ENCODE data around the gene STK17B. TPM values are rescaled to one million over a fixed set of nuclear protein-coding genes. Genes with fewer than 3 reads are reported as not detected.

STK17B gene
- total RNA-seq, 1 donor from 2014 or later = 66.9 TPM

DNA sequence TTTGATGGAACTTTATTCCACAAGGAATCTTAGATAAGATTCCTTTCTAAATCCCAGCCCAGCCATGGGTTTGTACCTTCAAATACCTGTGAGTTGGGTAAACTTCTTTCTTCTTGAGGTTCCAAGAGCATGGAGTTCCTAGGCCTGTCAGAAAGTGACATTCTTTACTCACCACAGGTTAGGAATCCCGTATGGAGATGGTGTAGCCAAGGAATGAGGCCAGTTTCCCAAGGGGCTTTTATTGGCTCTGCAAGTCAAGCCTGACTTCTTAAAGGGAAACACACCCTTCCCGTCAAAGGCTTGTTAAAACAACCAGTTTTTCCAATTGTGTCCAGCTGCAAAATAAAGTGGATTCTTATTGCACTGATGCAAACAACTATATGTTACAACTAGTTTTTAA lies 45.8 kb downstream of the STK17B start:
- Histone ChIP-seq H3K4me1 (no peaks in the 10 kb centered on the region), H3K27ac (no peak overlapping the region), H3K36me3 (no peaks in the 10 kb centered on the region), H3K4me3 (no peak overlapping the region), H3K9me3 (peaks cover 8% of the 10 kb centered on the region), H3K27me3 (no peaks in the 10 kb centered on the region)
- TF ChIP-seq, protein P1, sequence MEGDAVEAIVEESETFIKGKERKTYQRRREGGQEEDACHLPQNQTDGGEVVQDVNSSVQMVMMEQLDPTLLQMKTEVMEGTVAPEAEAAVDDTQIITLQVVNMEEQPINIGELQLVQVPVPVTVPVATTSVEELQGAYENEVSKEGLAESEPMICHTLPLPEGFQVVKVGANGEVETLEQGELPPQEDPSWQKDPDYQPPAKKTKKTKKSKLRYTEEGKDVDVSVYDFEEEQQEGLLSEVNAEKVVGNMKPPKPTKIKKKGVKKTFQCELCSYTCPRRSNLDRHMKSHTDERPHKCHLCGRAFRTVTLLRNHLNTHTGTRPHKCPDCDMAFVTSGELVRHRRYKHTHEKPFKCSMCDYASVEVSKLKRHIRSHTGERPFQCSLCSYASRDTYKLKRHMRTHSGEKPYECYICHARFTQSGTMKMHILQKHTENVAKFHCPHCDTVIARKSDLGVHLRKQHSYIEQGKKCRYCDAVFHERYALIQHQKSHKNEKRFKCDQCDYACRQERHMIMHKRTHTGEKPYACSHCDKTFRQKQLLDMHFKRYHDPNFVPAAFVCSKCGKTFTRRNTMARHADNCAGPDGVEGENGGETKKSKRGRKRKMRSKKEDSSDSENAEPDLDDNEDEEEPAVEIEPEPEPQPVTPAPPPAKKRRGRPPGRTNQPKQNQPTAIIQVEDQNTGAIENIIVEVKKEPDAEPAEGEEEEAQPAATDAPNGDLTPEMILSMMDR (IDR thresholded peaks at IDR 0.05) = no peak
- intact Hi-C loops (cut with DNase I) = no loop called here
- ATAC-seq = no peak
- no peak for DNase-seq

DNA sequence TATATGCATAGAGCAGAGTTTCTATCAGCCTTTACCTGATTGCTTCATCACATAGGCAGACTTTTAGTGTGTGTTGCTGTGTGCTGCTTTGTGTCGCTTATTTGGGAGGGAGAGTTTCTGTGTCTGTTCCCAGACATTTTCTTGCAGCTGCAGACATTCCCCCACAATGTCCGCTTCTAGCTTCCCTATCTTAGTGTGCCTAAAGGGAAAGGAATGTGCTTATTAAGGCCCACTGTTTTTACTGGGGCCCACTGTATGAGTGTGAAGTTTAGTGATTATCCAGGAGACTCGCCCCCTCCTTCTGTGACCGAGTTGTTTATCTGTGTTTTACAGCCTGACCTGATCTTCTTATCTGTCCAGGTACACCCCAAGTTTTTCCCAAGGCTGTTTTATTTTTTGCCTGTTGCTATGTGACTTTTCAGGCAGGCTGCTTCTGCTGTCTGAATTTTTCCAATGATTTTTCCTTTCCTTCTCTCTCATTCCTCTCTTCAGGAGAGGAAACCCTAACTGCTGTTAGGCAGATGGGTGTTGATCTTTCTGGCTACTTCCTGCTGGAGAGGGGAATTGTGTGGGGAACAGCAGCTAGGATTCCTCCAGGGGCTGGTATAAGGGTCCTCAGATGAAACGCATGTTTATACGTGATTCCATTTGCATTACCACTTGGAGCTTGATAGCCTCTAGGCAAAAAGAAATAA lies 47.6 kb downstream of the STK17B start:
- intact Hi-C loops (cut with DNase I) = no loop called here
- H3K9me3 ChIP-seq = no peaks in the 10 kb centered on the region
- no peaks in the 10 kb centered on the region for H3K36me3 ChIP-seq
- ATAC-seq = no peak
- H3K4me3 ChIP-seq = no peak overlapping the region
- no peaks in the 10 kb centered on the region for H3K27me3 ChIP-seq
- no peak overlapping the region for H3K27ac ChIP-seq
- TF ChIP-seq, protein P1 (IDR thresholded peaks at IDR 0.05) = no peak
- no peak for DNase-seq
- no peaks in the 10 kb centered on the region for H3K4me1 ChIP-seq

DNA sequence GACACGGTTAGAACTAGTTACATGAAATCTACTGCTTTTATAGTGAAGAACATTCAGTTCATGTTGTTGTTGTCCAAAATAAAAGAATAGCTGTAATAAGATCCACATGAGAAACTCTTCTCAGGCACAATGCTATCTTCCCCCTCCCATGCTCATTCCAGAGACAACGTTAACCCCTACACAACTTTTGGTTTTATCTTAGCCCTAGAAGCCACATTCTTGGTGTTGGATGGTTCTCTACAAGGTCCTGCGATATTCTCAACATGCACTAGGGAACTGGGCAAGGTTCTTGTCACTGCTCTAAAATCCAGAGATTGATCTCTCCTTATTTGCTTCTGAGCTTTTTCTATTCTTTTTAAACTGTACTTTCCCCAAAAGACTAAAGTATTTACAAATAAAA lies 51.5 kb downstream of the STK17B start:
- TF ChIP-seq, protein P1 (IDR thresholded peaks at IDR 0.05) = no peak
- intact Hi-C loops (cut with DNase I) = no loop called here
- no peaks in the 10 kb centered on the region for H3K9me3 ChIP-seq
- no peaks in the 10 kb centered on the region for H3K27me3 ChIP-seq
- H3K36me3 ChIP-seq = no peaks in the 10 kb centered on the region
- H3K4me1 ChIP-seq = no peaks in the 10 kb centered on the region
- no peak for DNase-seq
- no peak overlapping the region for H3K27ac ChIP-seq
- H3K4me3 ChIP-seq = no peak overlapping the region
- ATAC-seq = no peak

DNA sequence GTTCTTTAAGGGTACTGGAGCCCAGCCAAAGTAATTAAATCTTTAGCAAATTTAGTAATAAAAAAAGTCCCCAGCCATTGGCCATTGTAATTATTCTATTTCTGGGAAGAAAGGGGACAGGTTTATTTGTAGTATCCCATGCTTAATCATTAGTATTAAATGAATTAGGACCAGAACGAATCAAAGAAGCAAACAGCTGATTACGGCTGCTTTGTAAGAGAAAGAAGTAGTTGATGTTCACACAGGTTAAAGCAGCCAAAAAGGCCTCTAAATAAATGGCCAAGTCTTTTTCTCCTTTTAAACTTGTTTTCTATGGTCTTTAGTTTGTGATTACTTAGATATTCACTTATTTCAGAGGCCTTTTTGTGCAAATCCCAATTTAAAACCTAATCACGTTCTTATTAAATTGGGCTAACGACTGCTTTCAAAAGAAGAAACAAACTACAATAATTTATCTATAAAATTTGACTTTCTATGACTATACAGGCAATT lies 54.1 kb downstream of the STK17B start:
- Histone ChIP-seq H3K4me1 (peaks cover 9% of the 10 kb centered on the region), H3K27ac (no peak overlapping the region), H3K36me3 (no peaks in the 10 kb centered on the region), H3K9me3 (no peaks in the 10 kb centered on the region), H3K27me3 (no peaks in the 10 kb centered on the region), H3K4me3 (no peak overlapping the region)
- TF ChIP-seq, protein P1 (IDR thresholded peaks at IDR 0.05) = no peak
- ATAC-seq (no peak), DNase-seq (no peak)
- intact Hi-C loops (cut with DNase I) = no loop called here

DNA sequence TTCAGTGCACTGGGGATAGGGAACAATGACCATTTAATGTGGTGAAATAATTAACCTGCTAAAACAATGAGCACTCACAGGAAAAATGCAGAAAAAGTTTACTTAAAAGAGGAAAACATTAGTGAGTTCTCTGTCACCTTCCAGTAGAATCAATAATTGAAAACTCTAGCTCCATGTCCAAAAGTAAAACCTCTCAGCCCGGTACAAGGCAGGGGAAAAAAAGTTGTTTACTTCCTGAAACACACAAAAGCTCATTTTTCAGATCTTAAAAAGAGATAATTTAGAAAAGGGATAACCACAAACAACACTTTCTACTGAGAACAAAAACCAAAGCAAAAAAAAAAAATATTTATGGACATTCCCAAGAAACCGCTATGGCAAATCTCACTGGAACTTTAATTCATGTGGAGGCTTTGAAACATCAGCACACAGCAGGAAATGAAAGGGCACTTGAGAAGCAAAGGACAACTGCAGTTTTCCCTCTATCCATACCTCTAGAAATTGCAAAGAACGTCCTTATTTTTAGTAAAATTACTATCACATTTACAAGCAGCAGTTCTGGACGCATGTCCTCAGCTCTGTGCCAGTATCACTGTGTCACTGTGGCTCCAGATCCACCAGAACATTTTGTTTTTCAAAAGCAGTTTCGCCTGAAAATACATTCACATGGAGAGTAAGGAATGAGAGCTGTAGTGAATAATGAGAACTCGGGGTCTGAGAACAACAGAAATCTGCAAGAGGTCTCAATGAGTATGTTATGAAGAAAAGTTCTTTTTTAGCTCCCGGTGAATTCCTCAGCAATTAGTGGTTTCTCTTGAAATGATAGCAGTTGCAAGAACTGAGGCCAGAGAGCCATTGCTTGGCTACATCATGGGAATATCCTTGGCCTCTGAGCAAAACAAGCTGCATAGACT lies 58.1 kb downstream of the STK17B start:
- Histone ChIP-seq H3K27ac (peak overlapping the region; percentile 18), H3K27me3 (no peaks in the 10 kb centered on the region), H3K9me3 (no peaks in the 10 kb centered on the region), H3K4me3 (no peak overlapping the region), H3K4me1 (peaks cover 9% of the 10 kb centered on the region), H3K36me3 (no peaks in the 10 kb centered on the region)
- no peak for DNase-seq
- ATAC-seq = no peak
- TF ChIP-seq, protein P1 (IDR thresholded peaks at IDR 0.05) = no peak
- intact Hi-C loops (cut with DNase I) = no loop called here
